A549 treated with CORT108297 at 1 μM for 4 hours (cell line): Measurements from ENCODE around the gene SPATA25. TPM values are rescaled to one million over a fixed set of nuclear protein-coding genes. Genes with fewer than 3 reads are reported as not detected.

Experiments
- total RNA-seq: library from RNA; stranded (reverse); fragments of 200-300 nt; extraction: Qiagen RNA extraction; gene quantifications from 5 replicates; pipeline ENCODE4 v1.2.3, GENCODE V29; 2022

Gene SPATA25
- 0.25 to 0.92 TPM (median 0.39 TPM) in 5 replicates for total RNA-seq

GRCh38 chr20:45887346-45887715 is at the start of gene SPATA25:
Gene SPATA25 (minus strand): TSS chr20:45887622. CDS start chr20:45887590, 32 bp downstream.

GRCh38 chr20:45934586-45935415 is 47.4 kb upstream of the SPATA25 start, which contains the start of gene PCIF1:
Gene PCIF1 (plus strand): TSS chr20:45934683. CDS start chr20:45939000, 4,317 bp downstream.

GRCh38 chr20:45911486-45912343 is 24.3 kb upstream of the SPATA25 start, which contains the start of gene PLTP:
Gene PLTP (minus strand): TSS chr20:45912155. CDS start chr20:45911452, 703 bp downstream.

GRCh38 chr20:45890985-45891983 is 3.9 kb upstream of the SPATA25 start, which contains the start of the genes CTSA and NEURL2:
Gene CTSA (plus strand): TSS chr20:45891335. CDS start chr20:45891569, 234 bp downstream.
Gene NEURL2 (minus strand): TSS chr20:45891208. CDS start chr20:45890991, 217 bp downstream.

GRCh38 chr20:45880988-45881788 is 6.2 kb downstream of the SPATA25 start, which contains the start of gene ZSWIM1:
Gene ZSWIM1 (plus strand): TSS chr20:45881227. CDS start chr20:45882593, 1,366 bp downstream.

GRCh38 chr20:45857114-45857881 is 30.1 kb downstream of the SPATA25 start, which contains the start of the genes ACOT8 and ZSWIM3:
Gene ACOT8 (minus strand): TSS chr20:45857392. CDS start chr20:45857315, 77 bp downstream.
Gene ZSWIM3 (plus strand): TSS chr20:45857614. CDS start chr20:45857826, 212 bp downstream.

Other genes with a start within 250 kb of the SPATA25 start
- gene WFDC11, start 217.4 kb downstream of the SPATA25 start, total RNA-seq = not detected in 5 replicates
- not detected in 5 replicates for gene WFDC13, start 185.6 kb downstream of the SPATA25 start, total RNA-seq
- not detected in 5 replicates for gene WFDC10B, start 182.6 kb downstream of the SPATA25 start, total RNA-seq
- gene SPINT4, start 165.3 kb downstream of the SPATA25 start, total RNA-seq = not detected in 5 replicates
- gene WFDC3, start 95.7 kb downstream of the SPATA25 start, total RNA-seq = 0.18 to 0.50 TPM in 2 of 5 replicates, not detected in the others
- gene DNTTIP1, start 95.7 kb downstream of the SPATA25 start, total RNA-seq = 30.7 to 37.1 TPM (median 36.3 TPM) in 5 replicates
- 232 to 256 TPM (median 248 TPM) in 5 replicates for gene UBE2C, start 75.0 kb downstream of the SPATA25 start, total RNA-seq
- gene TNNC2, start 60.3 kb downstream of the SPATA25 start, total RNA-seq = 0.13 to 0.35 TPM (median 0.24 TPM) in 3 of 5 replicates, not detected in the others
- 8.6 to 11.7 TPM (median 11.0 TPM) in 5 replicates for gene SNX21, start 53.8 kb downstream of the SPATA25 start, total RNA-seq
- 13.9 to 22.6 TPM (median 20.1 TPM) in 5 replicates for gene ACOT8, start 30.2 kb downstream of the SPATA25 start, total RNA-seq
- 1.4 to 2.1 TPM (median 1.4 TPM) in 5 replicates for gene ZSWIM3, start 30.0 kb downstream of the SPATA25 start, total RNA-seq
- 5.1 to 6.7 TPM (median 6.0 TPM) in 5 replicates for gene ZSWIM1, start 6.4 kb downstream of the SPATA25 start, total RNA-seq
- gene NEURL2, start 3.6 kb upstream of the SPATA25 start, total RNA-seq = 0.82 to 1.8 TPM (median 1.5 TPM) in 5 replicates
- 103 to 131 TPM (median 124 TPM) in 5 replicates for gene CTSA, start 3.7 kb upstream of the SPATA25 start, total RNA-seq
- gene PLTP, start 24.5 kb upstream of the SPATA25 start, total RNA-seq = 1.3 to 1.9 TPM (median 1.8 TPM) in 5 replicates
- 26.5 to 39.4 TPM (median 34.3 TPM) in 5 replicates for gene PCIF1, start 47.1 kb upstream of the SPATA25 start, total RNA-seq
- gene ZNF335, start 84.6 kb upstream of the SPATA25 start, total RNA-seq = 7.0 to 10.4 TPM (median 9.8 TPM) in 5 replicates
- gene MMP9, start 121.3 kb upstream of the SPATA25 start, total RNA-seq = 0.47 to 0.62 TPM (median 0.61 TPM) in 5 replicates
- gene SLC12A5, start 141.6 kb upstream of the SPATA25 start, total RNA-seq = 11.6 to 17.1 TPM (median 15.1 TPM) in 5 replicates
- 20.8 to 23.4 TPM (median 21.4 TPM) in 5 replicates for gene NCOA5, start 202.3 kb upstream of the SPATA25 start, total RNA-seq
- 3.4 to 5.3 TPM (median 4.8 TPM) in 5 replicates for gene CD40, start 230.7 kb upstream of the SPATA25 start, total RNA-seq